HG02943 (cell line): ENCODE results near the gene ELK4.

Experiments used
- ATAC-seq: cut with Tn5 transposase; IDR thresholded peaks from one replicate; pipeline ENCODE4 v1.9.1; 2021; ENCODE audit warnings: mild to moderate bottlenecking, low read depth, moderate library complexity; ENCODE audit not compliant: unreplicated experiment

Gene ELK4

DNA sequence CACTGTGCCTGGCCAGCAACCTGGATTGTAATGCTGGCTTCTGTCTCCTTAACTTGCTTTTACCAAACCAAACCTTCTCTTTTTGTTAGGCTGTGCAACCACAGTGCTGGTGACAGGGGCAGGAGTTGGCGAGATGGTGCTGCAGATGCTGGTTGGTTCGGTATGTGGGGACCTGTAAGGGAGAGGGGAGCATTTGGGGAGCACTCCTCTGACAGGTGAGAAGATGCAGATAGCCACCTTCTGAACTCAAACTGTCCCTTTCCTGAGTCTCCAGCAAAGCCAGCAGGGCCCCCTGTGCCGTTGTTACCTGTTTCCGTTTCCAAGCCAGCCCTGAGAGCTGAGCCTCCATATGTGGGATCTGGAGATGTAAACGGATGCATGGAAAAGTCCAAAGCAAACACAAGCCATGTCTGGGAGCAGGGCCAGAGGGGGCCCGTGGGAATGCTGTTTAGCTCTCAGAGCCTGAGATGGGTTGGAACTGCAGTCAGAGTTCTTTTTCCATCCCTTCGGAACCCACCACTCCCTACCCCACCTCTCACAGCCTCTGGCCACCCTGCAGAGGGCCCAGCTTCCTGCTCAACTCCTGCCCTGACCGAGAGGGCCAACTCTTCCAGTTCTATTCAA, 34.0 kb downstream of the ELK4 start:
- ATAC-seq, result no peak

DNA sequence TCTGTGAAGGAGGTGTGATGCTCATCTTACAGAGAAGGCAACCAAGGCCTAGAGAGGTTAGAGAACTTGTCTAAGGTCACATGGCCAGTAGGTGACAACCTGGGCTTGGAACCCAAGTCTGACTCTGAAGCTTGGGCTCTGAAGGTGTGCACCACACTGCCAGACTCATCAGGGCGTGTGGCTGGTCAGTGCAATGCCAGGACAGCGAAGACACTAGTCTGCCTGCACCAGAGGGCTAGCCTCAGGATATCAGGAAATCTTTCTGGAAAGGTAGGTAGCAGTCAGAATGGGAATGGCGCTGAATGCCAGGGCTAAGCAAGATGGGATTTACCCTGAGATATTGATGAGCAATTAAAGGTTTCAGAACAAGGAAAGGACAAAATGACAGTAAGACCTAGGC, 34.9 kb downstream of the ELK4 start:
- ATAC-seq, result no peak

DNA sequence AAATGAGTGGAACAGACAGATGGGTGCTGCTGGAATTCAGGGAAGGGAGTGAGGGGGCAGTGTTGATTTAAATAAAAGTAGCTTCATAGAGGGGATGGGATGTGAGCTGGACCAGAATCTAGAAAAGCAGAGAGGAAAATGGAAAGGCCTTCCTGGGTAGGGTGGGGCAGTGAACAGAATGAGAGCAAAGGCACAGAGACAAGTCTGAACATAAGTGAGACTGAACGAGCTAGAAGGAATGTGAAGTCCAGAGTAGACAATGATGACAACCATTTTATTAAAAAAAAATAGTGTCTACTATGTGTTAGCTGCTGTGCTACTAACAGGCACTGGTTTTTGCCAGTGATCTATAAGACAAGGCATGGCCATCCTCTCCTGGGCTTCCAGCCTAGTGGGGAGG, 36.0 kb downstream of the ELK4 start:
- ATAC-seq, result no peak

DNA sequence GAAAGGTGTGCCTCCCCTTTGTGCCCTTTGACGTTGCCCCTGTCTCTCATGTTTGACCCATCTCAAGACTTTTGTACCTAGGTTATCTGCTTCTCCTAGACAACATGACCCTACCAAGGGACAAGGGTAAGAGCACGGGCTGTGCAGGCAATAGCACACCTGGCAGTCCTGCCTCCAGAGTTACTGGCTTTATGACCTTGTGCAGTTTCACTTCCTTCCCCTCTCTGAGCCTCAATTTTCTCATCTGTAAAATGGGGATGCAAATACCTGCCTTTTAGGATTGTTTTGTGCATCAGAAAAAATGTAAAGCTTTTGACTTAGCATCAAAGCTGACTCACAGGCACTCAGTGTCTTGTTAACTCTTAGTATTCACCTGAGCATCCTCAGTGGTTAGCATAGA, 36.4 kb downstream of the ELK4 start:
- ATAC-seq, result no peak

DNA sequence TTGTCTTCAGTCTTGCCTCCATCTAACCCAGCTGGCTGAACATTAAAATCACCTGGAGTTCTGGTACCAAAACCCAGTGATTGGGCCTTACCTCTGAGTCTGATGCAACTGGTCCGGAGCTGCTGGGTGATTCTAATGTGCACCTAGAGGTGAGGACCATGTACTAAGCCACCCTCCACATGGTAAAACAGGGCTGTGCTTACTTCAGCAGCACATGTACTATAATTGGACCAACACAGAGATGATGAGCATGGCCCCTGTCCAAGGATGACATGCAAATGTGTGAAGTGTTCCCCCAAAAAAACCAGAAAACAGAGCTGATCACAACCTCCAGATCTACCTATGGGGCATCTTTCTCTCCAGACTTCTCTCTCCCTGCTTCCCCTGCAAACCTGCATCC, 37.0 kb downstream of the ELK4 start:
- ATAC-seq, result no peak

DNA sequence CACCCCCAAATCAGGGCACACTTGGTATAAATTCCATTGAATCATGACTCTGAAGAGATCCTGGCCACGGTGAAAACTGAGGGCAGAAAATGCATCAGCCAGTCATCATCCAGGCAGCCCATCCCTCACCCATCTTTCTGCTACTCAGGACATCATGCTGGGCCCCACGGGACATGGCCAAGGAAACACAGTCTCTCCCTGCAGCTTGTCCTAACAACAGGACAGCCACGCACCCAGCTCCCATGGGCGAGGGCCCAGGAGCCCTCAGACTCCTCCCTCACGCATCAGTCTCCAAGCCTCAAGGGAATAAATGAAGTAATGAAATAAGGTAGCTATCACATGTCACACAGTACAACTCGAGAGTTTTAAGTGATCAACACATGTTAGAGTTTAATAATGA, 37.8 kb downstream of the ELK4 start:
- no peak for ATAC-seq

DNA sequence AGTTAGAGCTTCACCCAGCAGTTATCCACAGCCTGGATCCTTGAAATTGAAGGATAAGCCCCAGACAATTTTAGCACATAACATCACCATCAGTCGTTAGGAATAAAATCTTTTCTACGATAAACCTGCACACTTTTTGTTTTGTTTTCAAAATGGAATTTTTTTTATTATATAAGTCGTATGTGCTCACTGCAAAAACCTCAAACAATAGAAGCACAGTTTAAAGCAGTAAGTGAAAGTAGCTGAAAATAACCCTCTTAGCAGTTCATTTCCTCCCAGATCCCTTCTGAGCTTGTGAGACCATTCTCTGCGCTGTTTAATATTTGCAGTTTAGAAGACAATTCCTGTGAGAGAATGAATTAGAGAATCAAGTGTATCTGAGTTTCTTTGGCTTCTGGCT, 38.3 kb downstream of the ELK4 start:
- no peak for ATAC-seq

DNA sequence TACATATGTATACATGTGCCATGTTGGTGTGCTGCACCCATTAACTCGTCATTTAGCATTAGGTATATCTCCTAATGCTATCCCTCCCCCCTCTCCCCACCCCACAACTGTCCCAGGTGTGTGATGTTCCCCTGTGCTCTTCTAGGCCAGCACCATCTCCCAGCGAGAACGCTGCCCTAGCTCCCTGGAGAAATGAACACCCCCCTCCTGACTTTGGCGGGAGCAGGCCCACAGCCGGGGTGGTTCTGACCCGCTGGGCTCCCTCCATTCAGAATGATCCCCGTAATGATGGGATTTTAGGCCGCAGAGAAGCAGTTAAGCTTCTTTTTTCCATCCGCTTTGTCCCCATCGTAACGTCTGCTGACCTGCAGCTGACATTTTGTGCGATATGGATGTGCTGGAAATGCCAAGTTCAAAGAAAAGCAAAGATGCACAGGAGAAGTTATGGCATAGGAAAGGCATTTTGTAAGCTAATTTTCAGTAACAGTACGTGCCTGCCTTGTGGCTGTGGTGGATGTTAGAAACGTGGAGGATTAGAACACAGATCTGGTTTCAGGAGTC, 39.3 kb downstream of the ELK4 start:
- ATAC-seq, result no peak

DNA sequence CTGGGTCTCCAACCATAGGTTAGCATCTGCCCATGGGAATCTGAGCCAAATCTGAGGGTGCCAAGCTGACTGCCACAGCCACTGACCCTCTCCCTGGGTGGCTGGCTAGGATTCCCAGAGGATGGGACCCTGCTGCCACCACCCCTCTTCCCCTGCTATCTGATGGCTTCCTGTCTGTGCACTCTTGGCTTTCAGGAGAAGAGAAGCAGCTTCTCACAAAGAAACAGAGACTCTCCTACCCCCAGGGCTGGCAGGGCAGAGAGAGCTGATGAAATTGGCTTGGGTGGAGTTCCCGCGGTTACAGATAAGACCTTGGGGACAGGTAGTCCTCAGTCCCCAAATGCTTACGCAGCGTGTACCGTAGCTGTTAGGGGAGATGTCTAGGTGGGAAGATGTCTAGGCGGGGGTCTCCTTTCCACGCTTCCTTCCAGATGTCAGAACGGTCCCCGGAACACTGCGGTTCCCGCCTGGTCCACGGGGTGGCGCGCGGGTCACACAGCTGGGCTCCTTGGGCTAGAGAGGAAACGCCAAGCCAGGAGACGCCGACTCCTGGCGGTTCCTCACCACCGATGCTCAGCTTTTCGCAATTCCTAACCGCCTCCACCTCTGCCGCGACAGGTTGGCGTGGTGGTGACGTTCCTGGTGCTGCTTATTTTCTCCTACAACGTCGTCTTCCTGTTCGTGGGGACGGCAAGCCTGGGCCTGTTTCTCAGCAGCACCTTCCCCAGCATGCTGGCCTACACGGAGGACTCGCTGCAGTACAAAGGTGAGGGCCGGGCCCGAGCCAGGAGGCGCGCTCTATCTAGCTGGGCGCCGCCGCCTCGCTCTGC, 40.1 kb downstream of the ELK4 start:
- peak; percentile 62 for ATAC-seq

DNA sequence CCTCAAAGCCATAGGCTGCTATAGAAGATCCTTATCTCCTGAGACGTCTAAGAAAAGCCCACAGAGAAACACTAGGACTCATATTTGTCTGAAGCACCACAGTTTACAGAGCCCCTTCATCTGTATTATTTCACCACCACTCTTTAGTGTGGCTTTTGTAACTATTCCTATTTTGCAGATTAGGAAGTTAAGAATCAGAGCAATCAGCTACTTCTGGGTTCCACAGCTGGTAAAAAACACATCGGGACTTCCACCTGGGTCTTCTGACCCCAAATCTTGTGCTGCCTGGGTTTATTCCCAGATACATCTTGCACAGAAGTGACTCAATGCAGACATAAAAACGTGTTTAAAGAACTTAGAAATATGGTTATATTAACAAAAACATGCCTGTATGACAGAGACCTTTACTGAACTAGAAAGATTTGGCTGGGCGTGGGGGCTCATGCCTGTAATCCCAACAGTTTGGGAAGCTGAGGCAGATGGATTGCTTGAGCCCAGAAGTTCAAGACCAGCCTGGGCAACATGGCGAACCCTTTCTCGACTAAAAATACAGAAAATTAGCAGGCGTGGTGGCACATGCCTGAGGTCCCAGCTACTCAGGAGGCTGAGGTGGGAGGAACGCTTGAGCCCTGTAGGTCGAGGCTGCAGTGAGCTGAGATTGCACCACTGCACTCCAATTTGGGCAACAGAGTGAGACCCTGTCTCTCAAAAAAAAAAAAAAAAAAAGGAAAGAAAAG, 40.9 kb downstream of the ELK4 start:
- no peak for ATAC-seq

DNA sequence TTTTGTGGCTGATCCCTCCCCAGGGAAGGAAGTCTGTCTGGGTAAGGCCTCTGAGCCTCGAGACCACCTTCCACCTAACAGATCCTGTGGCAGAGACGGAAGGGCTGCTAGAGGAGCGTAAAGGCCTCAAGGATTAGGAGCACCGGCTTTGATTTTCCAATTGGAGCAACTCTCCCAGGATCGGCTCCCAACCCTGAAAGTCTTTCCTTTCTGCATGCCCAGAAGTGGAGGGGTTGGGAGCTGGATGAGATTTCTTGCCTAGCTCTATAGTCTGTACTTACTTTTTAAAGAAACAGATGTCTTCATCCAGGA, 41.4 kb downstream of the ELK4 start:
- no peak for ATAC-seq

DNA sequence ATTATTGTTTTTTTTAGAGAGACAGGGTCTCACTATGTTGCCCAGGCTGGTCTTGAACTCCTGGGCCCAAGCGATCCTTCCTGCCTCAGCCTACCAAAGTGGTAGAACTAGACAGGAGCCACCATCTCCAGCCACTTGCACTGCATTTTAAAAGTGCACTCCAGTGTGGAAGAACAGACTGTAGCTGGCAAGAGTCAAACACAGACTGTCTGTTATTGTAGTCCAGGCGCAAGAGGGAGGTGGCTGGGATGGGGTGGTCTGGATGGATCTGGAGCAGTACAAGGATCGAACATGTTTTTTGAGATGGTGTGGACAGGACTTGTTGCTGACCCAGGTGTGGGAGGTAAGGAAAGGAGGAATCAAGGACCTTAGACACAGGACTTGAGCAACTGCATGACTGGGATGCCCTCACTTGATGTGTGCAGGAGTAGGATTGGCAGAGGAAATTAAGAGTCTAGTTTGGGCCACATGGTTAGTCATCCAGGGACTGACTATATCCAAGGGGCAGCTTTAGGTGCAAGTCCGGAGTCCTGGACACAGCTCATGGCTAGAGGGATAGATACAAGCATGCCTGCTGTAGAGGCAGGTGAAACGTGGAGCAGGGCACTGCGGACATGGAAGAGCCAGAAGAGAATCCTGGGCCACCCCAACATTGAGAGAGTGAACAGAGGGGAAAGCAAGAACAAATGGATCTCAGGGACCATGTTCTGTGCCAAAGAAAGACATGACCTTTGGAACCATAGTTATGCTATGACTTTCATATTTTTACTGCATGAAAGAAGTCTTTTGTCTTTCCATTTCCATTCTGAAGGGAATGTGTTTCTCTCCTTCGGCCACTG, 42.0 kb downstream of the ELK4 start:
- no peak for ATAC-seq

DNA sequence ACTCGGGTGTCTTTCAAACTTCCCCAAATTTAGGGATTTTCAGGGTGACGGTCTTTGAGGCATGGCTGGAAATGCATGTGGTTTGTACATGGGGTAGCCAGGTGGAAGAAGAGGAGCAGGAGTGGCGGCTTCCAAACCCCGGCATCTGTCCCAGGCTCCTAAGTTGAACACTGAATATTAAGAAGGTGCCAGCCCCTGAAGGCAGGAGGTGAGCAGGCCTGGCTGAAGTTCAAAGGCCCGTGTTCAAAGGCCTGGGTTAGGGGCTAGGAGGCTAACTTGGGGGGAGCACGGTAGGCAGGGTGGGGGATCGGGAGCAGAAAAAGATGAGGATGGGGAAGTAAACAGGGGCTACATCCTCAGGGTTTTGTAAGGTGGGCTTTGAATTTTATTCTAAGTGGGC, 42.8 kb downstream of the ELK4 start:
- no peak for ATAC-seq

DNA sequence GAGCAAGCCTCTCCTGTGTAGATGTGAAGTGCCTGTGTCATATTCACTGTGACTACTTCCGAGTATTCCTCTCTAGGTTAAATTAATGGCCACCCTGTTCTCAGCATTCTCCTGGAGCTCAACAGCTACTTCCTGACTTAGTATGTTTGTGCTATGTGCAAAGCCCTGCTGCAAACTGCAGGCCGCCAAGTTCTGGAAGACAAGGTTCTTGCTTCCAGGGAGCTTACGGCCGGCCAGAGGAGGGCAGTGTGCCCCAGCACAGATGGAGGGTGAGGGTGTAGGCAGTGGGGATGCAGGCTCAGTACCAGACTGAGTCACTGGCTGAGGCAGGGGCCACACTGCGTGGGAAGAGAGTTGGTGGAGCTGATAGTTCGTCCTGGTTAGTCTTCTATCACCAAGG, 43.2 kb downstream of the ELK4 start:
- ATAC-seq, result no peak

DNA sequence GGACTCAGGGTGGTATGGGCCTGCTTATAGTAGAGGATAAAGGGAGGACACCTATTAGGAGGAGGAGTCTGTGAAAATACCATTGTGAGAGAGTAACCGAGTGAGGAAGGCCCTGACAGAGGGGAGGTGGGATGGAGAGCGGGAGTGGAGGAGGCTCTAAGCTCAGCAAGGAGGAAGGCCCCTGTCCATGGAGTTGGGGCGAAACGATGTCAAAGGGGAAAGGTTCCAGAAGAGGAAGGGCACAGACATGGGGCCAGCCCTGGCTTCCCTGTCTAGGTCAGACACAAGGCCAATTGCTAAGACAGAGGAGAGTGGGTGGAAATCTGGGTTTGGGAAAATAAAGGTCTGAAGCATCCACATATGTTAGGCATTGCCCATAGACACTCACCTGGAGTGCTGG, 44.2 kb downstream of the ELK4 start:
- ATAC-seq, result no peak

DNA sequence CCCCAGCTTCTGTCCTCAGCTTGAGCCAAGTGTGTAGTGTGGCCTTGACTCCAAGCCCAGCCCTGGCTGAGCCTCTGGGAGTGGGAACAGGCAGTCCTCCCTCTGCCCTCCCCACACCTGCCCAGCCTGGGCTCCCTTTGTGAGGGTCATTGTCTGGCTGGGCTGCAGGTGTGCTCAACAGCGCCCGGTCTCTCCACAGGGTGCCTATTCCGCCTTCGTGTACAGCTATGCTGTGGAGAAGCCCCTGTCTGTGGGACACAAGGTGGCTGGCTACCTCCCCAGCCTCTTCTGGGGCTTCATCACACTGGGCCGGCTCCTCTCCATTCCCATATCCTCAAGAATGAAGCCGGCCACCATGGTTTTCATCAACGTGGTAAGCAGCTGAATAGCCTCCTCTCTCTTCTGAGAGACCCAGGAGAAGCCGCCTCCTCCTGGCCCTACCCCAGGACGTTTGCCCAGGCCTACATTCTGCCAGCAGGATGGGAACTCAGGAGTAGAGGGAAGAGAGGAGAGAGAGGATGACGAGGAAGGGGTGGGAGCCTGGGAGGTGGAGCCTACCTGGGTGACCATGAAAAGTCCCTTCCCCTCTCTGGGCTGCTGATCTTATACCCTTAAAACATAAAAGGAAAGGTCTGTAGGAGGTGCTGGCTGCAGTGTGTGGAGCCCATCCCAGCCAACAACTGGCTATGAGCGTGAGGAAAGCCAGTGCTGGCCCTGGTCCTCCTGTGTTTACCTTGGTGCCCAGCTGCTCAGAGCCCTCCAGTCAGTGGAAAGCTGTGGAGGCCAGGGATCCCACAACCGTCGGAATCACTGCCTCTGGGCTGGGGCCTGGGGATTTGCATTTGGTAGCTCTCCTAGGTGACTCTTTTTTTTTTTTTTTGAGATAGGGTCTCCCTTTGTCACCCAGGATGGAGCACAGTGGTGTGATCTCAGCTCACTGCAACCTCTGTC, 45.7 kb downstream of the ELK4 start:
- ATAC-seq, result no peak

DNA sequence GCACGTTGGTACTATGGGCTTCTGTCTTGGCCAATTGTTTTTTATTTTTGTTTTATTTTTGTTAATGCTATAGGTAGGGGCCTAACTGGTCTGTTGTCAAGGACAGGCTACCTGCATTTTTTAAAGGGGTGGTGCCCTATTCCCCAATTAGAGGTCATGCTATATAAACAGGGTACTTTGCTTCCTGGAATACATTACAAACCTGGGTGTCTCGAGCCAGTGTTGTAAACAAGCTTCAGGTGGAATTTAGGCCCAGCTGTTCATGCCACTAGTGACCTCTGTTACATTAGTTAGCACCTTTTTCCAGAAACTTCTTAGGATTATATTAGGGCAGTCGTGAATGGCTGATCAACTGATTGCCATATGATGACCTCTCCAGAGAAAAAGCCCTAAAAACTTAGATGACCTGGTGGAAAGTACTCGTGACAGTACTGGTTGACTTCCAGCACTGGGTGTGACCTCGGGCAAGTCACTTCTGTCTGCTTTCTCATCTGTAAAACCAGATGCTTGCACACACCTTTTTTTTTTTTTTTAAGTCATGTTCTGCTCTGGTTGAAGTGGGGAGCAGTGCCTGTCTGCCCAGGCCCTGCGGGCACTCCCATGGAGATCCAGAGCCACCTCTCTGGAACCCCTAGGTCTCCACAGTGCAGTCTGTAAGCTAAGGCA, 46.5 kb downstream of the ELK4 start:
- ATAC-seq, result no peak

DNA sequence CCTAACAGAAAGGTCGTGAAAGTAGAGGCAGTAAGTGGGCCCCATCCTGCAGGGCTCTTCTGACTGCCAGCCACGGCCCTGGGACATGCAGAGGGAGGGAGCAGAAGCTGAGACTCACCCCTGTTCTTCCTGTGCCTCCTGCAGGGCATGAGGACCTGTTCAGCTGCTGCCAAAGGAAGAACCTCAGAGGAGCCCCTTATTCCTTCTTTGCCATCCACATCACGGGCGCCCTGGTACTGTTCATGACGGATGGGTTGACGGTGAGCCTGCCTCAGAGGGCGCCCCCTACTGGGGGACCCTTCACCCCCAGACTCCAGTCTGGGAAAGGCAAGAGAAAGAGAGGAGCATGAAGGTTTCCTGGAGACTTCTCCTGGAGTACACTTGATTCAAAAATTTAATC, 47.1 kb downstream of the ELK4 start:
- ATAC-seq, result no peak
